HEK293 (cell line): ENCODE data around the gene ABHD16A.

Experiments used
- CTCF ChIP-seq: fragments of 450-650 bp; formaldehyde crosslinking; IDR thresholded peaks from 2 replicates; pipeline ENCODE4 v1.5.1; 2016; ENCODE audit warnings: missing biosample characterization, missing genetic modification characterization
- TCF7L2 ChIP-seq: IDR thresholded peaks from 2 replicates; pipeline ENCODE4 v1.6.1; 2011; ENCODE audit warnings: low read depth, mild to moderate bottlenecking, inconsistent platforms, low read length, moderate library complexity, borderline replicate concordance
- ZNF292 ChIP-seq: fragments of 450-650 bp; formaldehyde crosslinking; IDR thresholded peaks from 2 replicates; pipeline ENCODE4 v1.5.1; 2016; ENCODE audit warnings: low read depth, missing biosample characterization, missing genetic modification characterization, borderline replicate concordance
- ZNF37A ChIP-seq: fragments of 450-650 bp; IDR thresholded peaks from 2 replicates; pipeline ENCODE4 v1.5.1; 2018; ENCODE audit warnings: missing biosample characterization, missing genetic modification characterization
- ZNF629 ChIP-seq: fragments of 450-650 bp; formaldehyde crosslinking; IDR thresholded peaks from 2 replicates; pipeline ENCODE4 v1.5.1; 2017; ENCODE audit warnings: missing biosample characterization, missing genetic modification characterization
- ZNF692 ChIP-seq: fragments of 450-650 bp; formaldehyde crosslinking; IDR thresholded peaks from 2 replicates; pipeline ENCODE4 v1.5.1; 2016; ENCODE audit warnings: missing biosample characterization, missing genetic modification characterization

- TF ChIP-seq CTCF (no peak), ZNF37A (tag by site-specific recombination) (no peak), ZNF292 (tag by site-specific recombination) (no peak), ZNF629 (no peak), TCF7L2 (no peak), ZNF692 (tag by site-specific recombination) (no peak)
Observed at GRCh38 chr6:31677955-31678354, 25.2 kb downstream of the ABHD16A start.
